Body of pancreas (tissue), 4 donors: ENCODE data around the gene LPAR1.

Experiments used
- CTCF ChIP-seq, 7 experiments: fragments of 450-650 bp in 4 of 7; fragments of 200-600 bp in 3 of 7; sonication (generic) in 3 of 7; IDR thresholded peaks; one replicate each; pipeline ENCODE4 v1.5.1; 2016 to 2019; ENCODE audit warnings: antibody characterized with exemption in 7 of 7
- POLR2A ChIP-seq, 3 donors: fragments of 450-650 bp; IDR thresholded peaks; one replicate each; pipeline ENCODE4 v1.6.1; 2016; ENCODE audit warnings: antibody characterized with exemption in 3 of 3, mild to moderate bottlenecking in 2 of 3

GRCh38 chr9:110911659-110912418, 126.4 kb downstream of the LPAR1 start:
- TF ChIP-seq POLR2A (IDR thresholded peaks at IDR 0.05): no peak
- no peak for TF ChIP-seq CTCF (IDR thresholded peaks at IDR 0.05)
